SK-N-SH (cell line): Measurements from ENCODE around the gene F11R. TPM values are rescaled to one million over a fixed set of nuclear protein-coding genes. Genes with fewer than 3 reads are reported as not detected.

Source experiments
- CTCF ChIA-PET: fragments of 300-600, 350-600 bp; formaldehyde crosslinking; extraction: SDS; loops from one replicate; lab custom pipeline; 2021; lab: Yijun Ruan, JAX
- POLR2A ChIA-PET: fragments of 350-600 bp; sonication (Branson Sonifier 250); formaldehyde crosslinking; extraction: SDS; loops from one replicate; lab custom pipeline; 2020; ENCODE audit warnings: antibody characterized with exemption, inconsistent platforms; lab: Yijun Ruan, JAX
- DNase-seq: peaks from one replicate; pipeline ENCODE4 v3.0.0; 2012
- H2AFZ ChIP-seq: fragments of 200-600 bp; sonication (generic); 2 replicates; pipeline ENCODE4 v1.8.1; 2016; ENCODE audit warnings: antibody characterized with exemption, mild to moderate bottlenecking, low read depth
- H3F3A ChIP-seq: fragments of 200-600 bp; sonication (generic); replicated peaks from 2 replicates; pipeline ENCODE3; 2016; ENCODE audit warnings: antibody characterized with exemption, mild to moderate bottlenecking; ENCODE audit not compliant: insufficient read depth
- H3K27ac ChIP-seq, 2 experiments: fragments of 200-500 bp in 1 of 2; fragments of 200-600 bp in 1 of 2; sonication (Bioruptor generic) in 1 of 2; sonication (generic), shearing (Covaris generic) in 1 of 2; 2 replicates each; pipeline versions ENCODE4 v1.5.1 to v1.6.1; 2014 to 2016; ENCODE audit warnings: low read depth in 2 of 2, inconsistent platforms in 1 of 2, low read length in 1 of 2, mild to moderate bottlenecking in 1 of 2, mixed read lengths in 1 of 2
- H3K27me3 ChIP-seq: fragments of 200-600 bp; sonication (generic), shearing (Covaris generic); 2 replicates; pipeline ENCODE4 v1.6.1; 2016; ENCODE audit warnings: mixed run types; ENCODE audit not compliant: insufficient read depth
- H3K36me3 ChIP-seq, 2 experiments: fragments of 200-500 bp in 1 of 2; fragments of 200-600 bp in 1 of 2; sonication (Bioruptor generic) in 1 of 2; sonication (generic) in 1 of 2; replicated peaks in 1 of 2; 2 replicates each; pipeline versions ENCODE3 to v1.5.1; 2014 to 2016; ENCODE audit warnings: low read length in 1 of 2, mild to moderate bottlenecking in 1 of 2; ENCODE audit not compliant: insufficient read depth in 2 of 2, control insufficient read depth in 1 of 2
- H3K4me1 ChIP-seq, 2 experiments: fragments of 200-500 bp in 1 of 2; fragments of 200-600 bp in 1 of 2; sonication (Bioruptor generic) in 1 of 2; sonication (generic), shearing (Covaris generic) in 1 of 2; 2 replicates each; pipeline versions ENCODE4 v1.5.1 to v1.6.1; 2014 to 2016; ENCODE audit warnings: low read depth in 1 of 2, low read length in 1 of 2, mixed run types in 1 of 2; ENCODE audit not compliant: insufficient read depth in 2 of 2, control insufficient read depth in 1 of 2
- H3K4me2 ChIP-seq: fragments of 200-600 bp; sonication (generic), shearing (Covaris generic); 2 replicates; pipeline ENCODE4 v1.6.1; 2017; ENCODE audit warnings: mixed run types
- H3K4me3 ChIP-seq, 2 experiments: fragments of 200-500 bp in 1 of 2; fragments of 200-600 bp in 1 of 2; sonication (Bioruptor generic) in 1 of 2; sonication (generic), shearing (Covaris generic) in 1 of 2; 2 replicates each; pipeline versions ENCODE4 v1.5.1 to v1.8.1; 2014 to 2016; ENCODE audit warnings: low read depth in 2 of 2, inconsistent platforms in 1 of 2, low read length in 1 of 2, mild to moderate bottlenecking in 1 of 2, mixed read lengths in 1 of 2, moderate library complexity in 1 of 2
- H3K79me2 ChIP-seq: fragments of 200-600 bp; sonication (generic); 2 replicates; pipeline ENCODE4 v1.8.1; 2017; ENCODE audit warnings: mild to moderate bottlenecking; ENCODE audit not compliant: insufficient read depth
- H3K9ac ChIP-seq: fragments of 200-600 bp; sonication (generic); 2 replicates; pipeline ENCODE4 v1.6.1; 2017; ENCODE audit warnings: mixed run types
- H3K9me2 ChIP-seq: fragments of 200-600 bp; sonication (generic); 2 replicates; pipeline ENCODE4 v1.6.1; 2017; ENCODE audit warnings: mixed run types
- H3K9me3 ChIP-seq: fragments of 200-600 bp; sonication (generic); 2 replicates; pipeline ENCODE4 v1.6.1; 2017; ENCODE audit warnings: mixed run types, mild to moderate bottlenecking, moderate library complexity
- H4K20me1 ChIP-seq: fragments of 200-600 bp; sonication (generic); 2 replicates; pipeline ENCODE4 v1.6.1; 2017; ENCODE audit warnings: mild to moderate bottlenecking, mixed run types; ENCODE audit not compliant: insufficient read depth
- CHD2 ChIP-seq: fragments of 150-350 bp; IDR thresholded peaks from 2 replicates; pipeline ENCODE4 v1.6.1; 2018; ENCODE audit warnings: low read length; ENCODE audit not compliant: partially characterized antibody
- ELF1 ChIP-seq: IDR thresholded peaks from 2 replicates; pipeline ENCODE4 v1.4.0; 2012
- EP300 ChIP-seq, 2 experiments: IDR thresholded peaks; 2 replicates each; pipeline versions ENCODE4 v1.4.0 to v1.6.1; 2012; ENCODE audit warnings: borderline replicate concordance in 1 of 2, low read depth in 1 of 2, low read length in 1 of 2
- EZH2phosphoT487 ChIP-seq: fragments of 200-600 bp; sonication (generic); IDR thresholded peaks from 2 replicates; pipeline ENCODE4 v1.6.1; 2017; ENCODE audit warnings: low read depth, mixed run types, mild to moderate bottlenecking, antibody characterized with exemption, moderate library complexity, borderline replicate concordance
- FOXM1 ChIP-seq: IDR thresholded peaks from 2 replicates; pipeline ENCODE4 v1.4.0; 2012; ENCODE audit warnings: low read depth, mild to moderate bottlenecking
- GATA2 ChIP-seq: sonication (generic); formaldehyde crosslinking; IDR thresholded peaks from 2 replicates; pipeline ENCODE4 v1.5.0; 2020; ENCODE audit warnings: mild to moderate bottlenecking, missing genetic modification reagents
- JUND ChIP-seq: IDR thresholded peaks from 2 replicates; pipeline ENCODE4 v1.4.0; 2012
- NFIC ChIP-seq: IDR thresholded peaks from 2 replicates; pipeline ENCODE4 v1.4.0; 2012; ENCODE audit warnings: borderline replicate concordance
- PBX3 ChIP-seq: IDR thresholded peaks from 2 replicates; pipeline ENCODE4; 2012
- RAD21 ChIP-seq: IDR thresholded peaks from 2 replicates; pipeline ENCODE4 v1.6.1; 2012; ENCODE audit warnings: mild to moderate bottlenecking, low read length
- RCOR1 ChIP-seq: fragments of 150-350 bp; IDR thresholded peaks from 2 replicates; pipeline ENCODE4 v1.6.1; 2017; ENCODE audit warnings: antibody characterized with exemption, low read length
- REST ChIP-seq: IDR thresholded peaks from 2 replicates; pipeline ENCODE4 v1.6.1; 2012; ENCODE audit warnings: mild to moderate bottlenecking, low read depth, low read length, moderate library complexity
- TEAD4 ChIP-seq: IDR thresholded peaks from 2 replicates; pipeline ENCODE4 v1.4.0; 2012; ENCODE audit warnings: mild to moderate bottlenecking, borderline replicate concordance; ENCODE audit not compliant: insufficient read depth
- YY1 ChIP-seq: IDR thresholded peaks from 2 replicates; pipeline ENCODE4 v1.4.0; 2012; ENCODE audit warnings: low read depth, mild to moderate bottlenecking
- WGBS: methylation state at CpG from one replicate; pipeline ENCODE4 v1.1.6; 2017; ENCODE audit warnings: low lambda C conversion rate; 5-methylcytosine and 5-hydroxymethylcytosine counted together
- polyA plus RNA-seq, 3 experiments: library from polyadenylated mRNA; depleted of rRNA; stranded (reverse); fragments of >200 nt; gene quantifications; 2 replicates each; pipeline ENCODE4 v1.2.3, GENCODE V29; 2012

The F11R gene
- polyA plus RNA-seq, 1 of the 3 experiments (the other 2 are of a cell fraction) = 9.0 TPM

- TF ChIP-seq REST = no peak
- TF ChIP-seq, all 33 proteins: peak for 0
Observed at GRCh38 chr1:161044535-161044907, 23.6 kb upstream of the F11R start (continued).

- no peaks in the 10 kb centered on the region for H3K9me3 ChIP-seq
- peaks cover 21% of the 10 kb centered on the region for H3K79me2 ChIP-seq
- no peaks in the 10 kb centered on the region for H4K20me1 ChIP-seq
- peaks cover 0 to 8% of the 10 kb centered on the region in 2 experiments; a peak in 2 of 4 replicates for H3K4me1 ChIP-seq
- DNase-seq = no peak
- peaks cover 19 to 36% of the 10 kb centered on the region in 2 experiments for H3K36me3 ChIP-seq
- no peak overlapping the region for H3K4me3 ChIP-seq
- POLR2A ChIA-PET = no interaction called here
- peaks cover under 1% of the 10 kb centered on the region for H3F3A ChIP-seq
- H3K4me2 ChIP-seq = no peak overlapping the region
- no peaks in the 10 kb centered on the region for H3K27me3 ChIP-seq
- 85% methylated on average over 4 of the region's 5 CpGs for WGBS
- H3K9me2 ChIP-seq = no peaks in the 10 kb centered on the region
- no peak overlapping the region for H3K27ac ChIP-seq
- no peak overlapping the region for H2AFZ ChIP-seq
- TF ChIP-seq REST (no peak), RCOR1 (no peak), YY1 (no peak)
- CTCF ChIA-PET = interaction anchor here (0.6 to 6.9 kb wide), 6 partner anchors 8 to 641 kb away, joined by 3 to 43 read pairs (median 6); partner anchors contain the start of gene KLHDC9
- no peak overlapping the region for H3K9ac ChIP-seq
Observed at GRCh38 chr1:161039546-161039945, 18.6 kb upstream of the F11R start.

GRCh38 chr1:161039154-161039545 lies 18.2 kb upstream of the F11R start:
- POLR2A ChIA-PET = no interaction called here
- WGBS = 41% methylated on average over 3 of the region's 3 CpGs

More at GRCh38 chr1:161039154-161039545, 18.2 kb upstream of the F11R start:
- H3F3A ChIP-seq = no peaks in the 10 kb centered on the region
- H3K4me1 ChIP-seq = peaks cover 0 to 4% of the 10 kb centered on the region in 2 experiments; a peak in 1 of 4 replicates
- no peaks in the 10 kb centered on the region for H3K27me3 ChIP-seq
- H4K20me1 ChIP-seq = no peaks in the 10 kb centered on the region
- H3K4me3 ChIP-seq = peak overlapping the region; percentile 55 to 60
- no peak overlapping the region; a peak in 1 of 4 replicates for H3K27ac ChIP-seq
- CTCF ChIA-PET = interaction anchor here (1.0 to 6.9 kb wide), 4 partner anchors 8 to 100 kb away, joined by 6 to 43 read pairs (median 10); partner anchors contain the start of gene KLHDC9
- no peaks in the 10 kb centered on the region for H3K9me3 ChIP-seq
- no peak for DNase-seq
- TF ChIP-seq EZH2phosphoT487 (no peak), RAD21 (no peak), NFIC (no peak), JUND (no peak), EP300 (IDR thresholded peaks at IDR 0.05; ENCODE audit: borderline replicate concordance in 1 of 2, low read depth in 1 of 2, low read length in 1 of 2) (no peak), CHD2 (no peak), GATA2 (CRISPR knock-in tag) (no peak), FOXM1 (no peak), TEAD4 (no peak), PBX3 (no peak), ELF1 (no peak)
- no peak overlapping the region for H2AFZ ChIP-seq
- H3K4me2 ChIP-seq = peak overlapping the region; percentile 74
- H3K79me2 ChIP-seq = peaks cover 17% of the 10 kb centered on the region
- no peak overlapping the region for H3K9ac ChIP-seq
- H3K9me2 ChIP-seq = no peaks in the 10 kb centered on the region
- peaks cover 19 to 36% of the 10 kb centered on the region in 2 experiments for H3K36me3 ChIP-seq
